Spleen (tissue), 7 donors: ENCODE results near the gene DTNBP1.

ENCODE experiments used
- CTCF ChIP-seq, 11 experiments: fragments of 200-600 bp in 7 of 11; fragments of 450-650 bp in 4 of 11; sonication (generic) in 4 of 11; IDR thresholded peaks in 8 of 11; conservative IDR thresholded peaks in 3 of 11; 1 replicate in 7 of 11; 2 replicates in 4 of 11; pipeline versions ENCODE4 v1.4.0 to v1.8.0; 2016 to 2021; ENCODE audit warnings: antibody characterized with exemption in 11 of 11, inconsistent platforms in 4 of 11, mild to moderate bottlenecking in 1 of 11
- POLR2AphosphoS5 ChIP-seq, 3 donors: sonication (generic); formaldehyde crosslinking; IDR thresholded peaks; one replicate each; pipeline ENCODE4 v1.5.1; 2017; ENCODE audit warnings: antibody characterized with exemption in 3 of 3
- donor health status: DM: no; HTN: no; CAD: no; lungs with moderate emphysema.
- donor health status: DM: no; HTN: no; CAD: no.
- donor health status: DM: no; HTN: no; CAD: no.

DNA sequence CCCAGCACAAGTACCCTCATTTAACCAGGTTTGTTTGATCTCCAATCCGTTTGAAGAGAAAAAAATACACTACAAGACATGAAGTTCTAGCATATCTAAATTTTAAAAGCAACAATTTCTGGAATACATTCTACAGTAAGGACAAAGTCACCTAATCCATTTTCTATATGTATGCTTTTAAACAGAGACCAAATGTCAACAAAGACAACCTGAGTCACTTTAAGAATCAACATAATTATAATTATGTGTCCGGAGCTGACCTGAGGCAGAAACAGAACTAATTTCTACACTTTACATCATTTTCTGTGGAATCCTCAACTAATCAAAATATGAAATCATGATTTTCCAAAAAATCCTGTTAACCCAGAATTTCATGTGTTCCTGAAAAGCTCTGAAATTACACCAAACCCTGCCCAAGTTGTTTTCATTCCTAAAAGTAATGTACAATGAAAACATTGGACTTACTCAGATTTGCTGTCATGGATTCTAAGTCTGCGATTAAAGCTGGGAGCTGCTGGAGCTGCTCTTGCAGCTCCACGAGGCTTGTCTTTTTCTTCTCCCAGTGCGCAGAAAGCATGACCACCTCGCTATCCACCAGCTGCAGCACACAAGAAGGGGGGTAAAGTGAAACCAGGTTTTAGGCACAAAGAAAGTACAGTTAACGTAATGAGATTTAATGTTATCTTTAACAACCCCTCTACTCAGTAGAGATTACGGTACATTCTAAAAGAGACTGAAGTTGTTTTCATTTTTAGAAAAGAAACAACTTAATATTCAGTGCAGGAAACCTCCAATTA is 35.8 kb downstream of the DTNBP1 start:
- TF ChIP-seq CTCF (IDR thresholded peaks at IDR 0.05 in 8 of 11, conservative IDR thresholded peaks at IDR 0.05 in 3 of 11) = no peak
- TF ChIP-seq POLR2AphosphoS5 (IDR thresholded peaks at IDR 0.05) = no peak
